ENCODE results near the gene SNCAIP.

- TF ChIP-seq CTCF (conservative IDR thresholded peaks at IDR 0.05 in 1 of 2, IDR thresholded peaks at IDR 0.05 in 1 of 2; ENCODE audit: low read depth in 1 of 2, low read length in 2 of 2) (no peak), EZH2 (IDR thresholded peaks at IDR 0.05; ENCODE audit: low read length, missing control alignments) (no peak)
Observed at GRCh38 chr5:122286541-122286940, 25.5 kb upstream of the SNCAIP start.

Measured in fibroblast of lung (primary cell).